ENCODE measurements around the gene EFHC1. TPM values are rescaled to one million over a fixed set of nuclear protein-coding genes. Genes with fewer than 3 reads are reported as not detected.

EFHC1 gene
- total RNA-seq, 6 experiments from 2014 or later = 3.6 to 10.4 (median 6.0) TPM

GRCh38 chr6:52389626-52390360, 30.3 kb upstream of the EFHC1 start:
- no peaks in the 10 kb centered on the region for H3K36me3 ChIP-seq
- peak; percentile 93 to 96 (median 94) for ATAC-seq
- peaks cover 0 to 16% (median 7%) of the 10 kb centered on the region in 4 donors for H3K4me1 ChIP-seq
- 5% methylated on average over 8 of the region's 8 CpGs for WGBS (ENCODE audit: insufficient coverage, low coverage, low lambda C conversion rate, missing lambda C conversion rate)
- peak overlapping the region; percentile 62 to 73 (median 72) for H3K27ac ChIP-seq
- no peaks in the 10 kb centered on the region for H3K27me3 ChIP-seq
- intact Hi-C loops (cut with DNase I) = loop anchor here in 1 of 2 donors (10.0 kb wide), 1 partner anchor 105 kb away; the partner anchor contains the start of gene MCM3
- peak in 2 of 4 donors; percentile 27 to 33 for TF ChIP-seq CTCF (IDR thresholded peaks at IDR 0.05)
- TF ChIP-seq POLR2A (IDR thresholded peaks at IDR 0.05) = peak; percentile 50
- no peak overlapping the region for H3K4me3 ChIP-seq
- peak; percentile 90 to 95 (median 94) for DNase-seq
- H3K9me3 ChIP-seq = no peaks in the 10 kb centered on the region

GRCh38 chr6:52390361-52390727, 29.8 kb upstream of the EFHC1 start:
- DNase-seq (no peak), ATAC-seq (peak; percentile 4 to 61 (median 20))
- Histone ChIP-seq H3K4me1 (peaks cover 0 to 16% (median 7%) of the 10 kb centered on the region in 4 donors), H3K27me3 (no peaks in the 10 kb centered on the region), H3K4me3 (no peak overlapping the region), H3K9me3 (no peaks in the 10 kb centered on the region), H3K27ac (peak overlapping the region; percentile 62 to 73 (median 72)), H3K36me3 (no peaks in the 10 kb centered on the region)
- TF ChIP-seq CTCF (IDR thresholded peaks at IDR 0.05) (no peak), POLR2A (IDR thresholded peaks at IDR 0.05) (no peak)
- 2% methylated on average over 4 of the region's 4 CpGs for WGBS (ENCODE audit: insufficient coverage, low coverage, low lambda C conversion rate, missing lambda C conversion rate)
- intact Hi-C loops (cut with DNase I) = loop anchor here in 1 of 2 donors (10.0 kb wide), 1 partner anchor 106 kb away; the partner anchor contains the start of gene MCM3

- no peak for DNase-seq
- intact Hi-C loops (cut with DNase I) = loop anchor here in 1 of 2 donors (10.0 kb wide), 1 partner anchor 107 kb away; the partner anchor contains the start of gene MCM3
- WGBS (ENCODE audit: insufficient coverage, low coverage, low lambda C conversion rate, missing lambda C conversion rate) = 71% methylated on average over 1 of the region's 1 CpG
- Histone ChIP-seq H3K27me3 (no peaks in the 10 kb centered on the region), H3K36me3 (no peaks in the 10 kb centered on the region), H3K9me3 (no peaks in the 10 kb centered on the region), H3K27ac (no peak overlapping the region), H3K4me1 (peaks cover 0 to 16% (median 7%) of the 10 kb centered on the region in 4 donors), H3K4me3 (no peak overlapping the region)
- ATAC-seq = no peak
- no peak for TF ChIP-seq POLR2A (IDR thresholded peaks at IDR 0.05)
Observed at GRCh38 chr6:52391599-52391998, 28.5 kb upstream of the EFHC1 start.

- no peak overlapping the region for H3K27ac ChIP-seq
- H3K9me3 ChIP-seq = no peaks in the 10 kb centered on the region
- 35% methylated on average over 1 of the region's 1 CpG for WGBS (ENCODE audit: insufficient coverage, low coverage, low lambda C conversion rate, missing lambda C conversion rate)
- H3K4me3 ChIP-seq = no peak overlapping the region
- ATAC-seq (no peak), DNase-seq (no peak)
- intact Hi-C loops (cut with DNase I) = loop anchor here in 1 of 2 donors (10.0 kb wide), 1 partner anchor 108 kb away; the partner anchor contains the start of gene MCM3
- no peaks in the 10 kb centered on the region for H3K36me3 ChIP-seq
- H3K27me3 ChIP-seq = no peaks in the 10 kb centered on the region
- TF ChIP-seq CTCF (IDR thresholded peaks at IDR 0.05) (no peak), POLR2A (IDR thresholded peaks at IDR 0.05) (no peak)
- peaks cover 0 to 16% (median 7%) of the 10 kb centered on the region in 4 donors for H3K4me1 ChIP-seq
Observed at GRCh38 chr6:52392944-52393343, 27.2 kb upstream of the EFHC1 start.

- no peaks in the 10 kb centered on the region for H3K27me3 ChIP-seq
- intact Hi-C loops (cut with DNase I) = loop anchor here in 1 of 2 donors (10.0 kb wide), 1 partner anchor 109 kb away; the partner anchor contains the start of gene MCM3
- no peak overlapping the region for H3K27ac ChIP-seq
- H3K36me3 ChIP-seq = no peaks in the 10 kb centered on the region
- 100% methylated on average over 1 of the region's 1 CpG for WGBS (ENCODE audit: insufficient coverage, low coverage, low lambda C conversion rate, missing lambda C conversion rate)
- ATAC-seq (no peak), DNase-seq (no peak)
- no peaks in the 10 kb centered on the region for H3K9me3 ChIP-seq
- H3K4me3 ChIP-seq = no peak overlapping the region
- H3K4me1 ChIP-seq = peaks cover 0 to 12% (median 6%) of the 10 kb centered on the region in 4 donors
- no peak for TF ChIP-seq CTCF (IDR thresholded peaks at IDR 0.05)
- TF ChIP-seq POLR2A (IDR thresholded peaks at IDR 0.05) = no peak
Observed at GRCh38 chr6:52393780-52394179, 26.4 kb upstream of the EFHC1 start.
